GM19035 (cell line): ENCODE data around the gene HK1.
"Not testable (repeated sequence)": the region's sequence is repeated elsewhere in the genome, so short reads cannot be mapped to it uniquely, and the experiment has no call there.

Experiments used
- ATAC-seq: cut with Tn5 transposase; IDR thresholded peaks from one replicate; pipeline ENCODE4 v1.9.1; 2021; ENCODE audit not compliant: unreplicated experiment

HK1 gene

GRCh38 chr10:69326692-69327091 lies 48.4 kb downstream of the HK1 start:
- no peak for ATAC-seq

DNA sequence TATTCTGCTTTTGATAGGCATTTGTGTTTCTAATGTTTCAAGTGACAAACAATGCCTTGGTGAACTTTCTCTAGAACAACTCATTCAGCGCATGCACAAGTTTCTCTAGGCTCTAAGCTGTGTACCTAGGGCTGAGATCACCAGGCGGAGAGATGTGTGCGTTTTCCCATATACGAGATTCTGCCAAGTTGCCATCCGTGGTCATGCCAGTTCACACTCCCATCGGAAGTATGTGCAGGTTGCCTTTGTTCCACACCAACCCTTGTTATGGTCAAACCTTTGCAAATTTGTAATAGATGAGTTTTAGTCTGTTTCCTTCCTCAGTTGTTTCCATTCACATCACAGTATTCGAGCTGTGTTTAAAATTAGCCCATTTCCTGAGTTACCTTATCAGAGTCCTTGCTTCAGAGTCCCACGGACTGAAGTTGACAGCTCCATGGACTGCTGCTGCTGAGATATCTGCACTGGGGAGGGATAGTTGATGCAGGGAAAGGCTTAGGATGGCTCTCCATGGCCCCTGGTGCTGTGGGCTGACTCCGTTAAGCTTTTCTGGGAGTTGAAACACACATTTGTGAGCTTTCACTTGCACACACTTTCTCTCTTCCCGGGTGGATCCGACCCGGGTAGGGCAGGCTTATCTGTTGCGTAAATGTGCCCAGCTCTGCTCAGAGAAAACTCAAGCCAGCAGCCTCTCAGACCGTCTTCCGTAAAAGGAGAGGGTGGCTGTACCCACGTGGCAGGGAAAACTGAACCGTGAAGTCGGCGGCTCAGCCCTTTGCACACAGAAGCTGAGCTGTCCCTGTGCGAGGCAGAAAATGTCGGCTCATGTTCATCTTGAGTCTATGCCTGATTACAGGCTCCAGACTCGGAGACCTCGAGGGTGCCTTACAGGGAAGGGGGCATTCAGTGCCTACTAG lies 49.4 kb downstream of the HK1 start:
- peak; percentile 80 for ATAC-seq

- ATAC-seq, result no peak
Observed at GRCh38 chr10:69328380-69328735, 50.1 kb downstream of the HK1 start.

GRCh38 chr10:69328888-69329287 lies 50.6 kb downstream of the HK1 start:
- not testable (repeated sequence) for ATAC-seq

GRCh38 chr10:69329721-69330178 lies 51.5 kb downstream of the HK1 start:
- ATAC-seq, result no peak

DNA sequence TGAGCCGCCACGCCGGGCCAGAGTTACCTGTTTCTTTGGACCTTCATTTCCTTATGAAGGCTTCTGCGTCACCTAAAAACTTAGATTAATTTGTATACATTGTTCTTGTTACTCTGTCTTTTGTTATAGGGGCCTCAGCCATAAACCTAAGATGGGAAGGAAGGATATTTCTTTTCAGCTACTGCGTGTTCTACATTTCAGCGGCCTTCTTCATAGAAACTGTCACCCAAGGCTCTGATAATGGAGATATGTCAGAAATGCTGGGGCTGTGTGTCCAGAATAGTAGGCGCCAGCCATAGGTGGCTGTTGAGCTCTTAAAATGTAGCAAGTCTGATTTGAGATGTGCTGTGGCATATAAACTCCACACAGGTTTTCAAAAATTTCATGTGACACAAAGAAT lies 52.9 kb downstream of the HK1 start:
- ATAC-seq, result no peak

GRCh38 chr10:69332278-69333010 lies 54.1 kb downstream of the HK1 start:
- ATAC-seq, result no peak

DNA sequence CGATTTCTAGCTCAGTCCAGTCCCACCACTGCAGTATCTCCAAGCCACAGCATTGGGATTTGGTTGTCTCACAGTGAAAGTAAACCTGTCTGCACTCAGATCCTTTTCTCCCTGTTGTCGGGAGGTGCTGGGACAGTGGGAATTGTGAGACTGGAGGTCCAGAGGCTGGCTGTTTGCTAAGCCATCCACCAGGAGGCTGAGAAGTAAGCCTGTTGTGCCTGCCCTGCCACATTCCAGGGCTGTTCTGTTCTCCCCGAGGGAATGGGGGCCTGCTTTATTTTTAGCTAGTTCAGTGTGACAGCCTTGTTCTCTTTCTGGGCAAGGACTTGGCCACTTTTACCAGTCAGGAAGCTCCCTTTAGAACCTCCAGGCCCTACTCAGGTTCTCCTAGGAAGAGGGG lies 54.9 kb downstream of the HK1 start:
- no peak for ATAC-seq

- ATAC-seq, result not testable (repeated sequence)
Observed at GRCh38 chr10:69333865-69334301, 55.6 kb downstream of the HK1 start.

DNA sequence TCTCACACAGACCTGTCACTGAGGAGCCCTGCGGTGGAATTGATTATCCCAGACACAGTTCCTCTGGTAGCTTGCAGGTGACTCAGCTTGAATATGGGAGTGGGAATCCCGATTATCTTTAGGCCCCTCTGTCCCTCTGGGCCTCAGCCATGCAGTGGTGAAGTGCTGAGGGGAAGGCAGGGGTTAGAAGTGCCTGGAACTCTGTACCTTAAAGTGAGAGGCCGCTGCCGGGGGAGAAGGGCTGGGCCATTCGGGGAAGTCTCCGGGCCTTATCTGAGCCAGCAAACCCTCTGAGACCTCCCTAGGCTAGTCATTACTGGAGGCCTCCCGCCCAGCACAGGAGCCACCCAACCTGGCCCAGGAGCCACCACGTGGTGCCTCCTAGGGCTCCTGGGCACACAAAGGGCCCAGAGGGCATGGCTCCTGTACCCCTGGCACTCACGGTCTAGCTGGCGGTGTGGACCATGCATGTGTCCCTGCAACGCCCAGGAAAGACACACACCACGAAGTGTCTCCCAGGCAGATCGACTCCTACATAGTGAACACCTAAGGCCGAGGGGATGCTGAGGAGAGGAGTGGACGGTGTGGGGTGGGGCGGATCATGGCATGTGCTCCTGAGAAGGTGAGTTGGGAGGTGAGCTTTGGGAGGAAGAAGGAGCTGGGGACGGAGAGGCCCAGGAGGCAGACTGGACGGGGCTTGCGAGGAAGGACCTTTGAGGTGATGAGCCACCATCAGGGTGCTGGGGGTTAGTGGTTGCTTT lies 56.2 kb downstream of the HK1 start:
- no peak for ATAC-seq

DNA sequence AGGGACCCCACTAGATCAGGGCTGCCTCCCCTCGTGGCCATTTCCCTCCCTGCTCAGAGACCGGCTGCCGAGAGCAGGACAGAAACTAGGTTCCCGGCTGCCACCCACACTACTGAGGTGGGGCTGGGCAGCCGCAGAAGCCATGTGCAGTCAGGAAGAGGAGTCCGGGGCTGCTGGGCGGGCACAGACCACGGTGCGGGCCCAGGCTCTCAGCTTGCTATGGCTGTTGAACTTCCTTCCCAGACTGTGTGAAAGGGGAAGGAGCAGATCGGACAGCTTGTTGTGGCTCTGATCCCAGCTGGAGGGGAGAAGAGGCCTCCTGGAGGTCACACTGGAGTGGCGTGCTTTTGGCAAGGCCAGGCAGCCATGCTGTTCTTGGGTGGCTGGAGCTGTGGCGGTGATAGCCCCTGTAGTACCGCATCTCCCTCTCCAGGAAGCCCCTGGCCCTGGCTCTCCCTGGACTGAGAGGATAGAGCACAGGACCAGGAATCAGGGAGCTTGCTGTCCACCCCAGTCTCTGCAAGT lies 56.8 kb downstream of the HK1 start:
- ATAC-seq, result no peak

DNA sequence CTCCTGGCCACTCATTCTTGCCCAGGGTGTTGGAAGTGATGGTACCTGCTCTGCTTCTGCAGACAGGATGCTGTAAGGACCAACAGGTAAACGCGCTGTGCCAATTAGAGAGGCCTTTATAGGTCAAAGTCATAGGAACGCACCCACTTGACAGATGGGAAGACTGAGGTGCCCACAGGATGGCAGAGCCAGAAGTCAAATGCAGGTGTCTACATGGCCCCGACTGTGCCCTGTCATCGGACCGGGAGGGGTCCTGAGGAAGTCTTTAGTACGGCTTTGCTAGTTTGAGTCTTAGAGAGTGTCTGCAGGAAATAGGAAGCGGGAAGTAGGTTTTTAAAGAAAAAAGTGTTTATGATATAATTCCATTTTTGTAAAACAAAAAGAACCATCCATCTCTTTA lies 57.3 kb downstream of the HK1 start:
- no peak for ATAC-seq

- ATAC-seq, result no peak
Observed at GRCh38 chr10:69336952-69337295, 58.6 kb downstream of the HK1 start.

DNA sequence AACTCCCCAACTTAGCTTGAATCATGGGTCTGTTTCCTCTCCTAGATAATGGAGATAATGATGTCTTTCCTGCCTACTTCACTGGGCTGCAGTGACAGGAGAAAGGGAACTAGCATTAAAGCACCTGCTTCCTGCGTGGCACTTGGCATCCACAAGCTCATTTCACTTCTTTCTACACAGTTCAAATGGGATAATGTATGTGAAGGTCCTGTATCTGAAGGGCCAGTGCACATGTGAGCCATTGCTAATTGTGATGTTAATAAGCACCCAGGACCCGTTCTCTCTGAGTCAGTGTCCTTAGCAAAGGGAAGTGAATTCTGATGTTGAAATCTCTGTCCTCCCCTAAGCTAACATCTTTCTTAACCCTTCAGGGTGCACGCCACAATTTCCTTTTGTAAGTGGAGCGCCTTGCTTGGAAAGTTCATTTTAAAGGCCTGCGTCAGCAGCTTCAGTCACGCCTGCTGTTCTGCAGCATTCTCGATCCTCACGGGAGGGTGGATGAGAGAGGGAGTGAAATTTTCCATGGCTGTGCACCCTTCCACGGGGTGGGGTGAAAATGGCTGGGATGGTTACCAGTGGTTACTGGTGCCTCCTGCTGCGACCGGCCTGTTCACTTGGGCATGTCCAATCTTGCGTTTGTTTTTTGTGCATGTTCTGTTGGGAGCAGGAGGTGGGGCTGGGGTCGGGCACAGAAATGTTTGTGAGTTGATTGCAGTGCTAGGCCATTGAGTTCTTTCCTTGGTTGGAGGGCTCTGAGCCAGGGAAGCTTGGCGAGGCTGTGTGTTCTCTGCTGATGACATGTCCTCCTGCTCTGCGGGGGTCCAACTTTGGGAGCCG lies 59.2 kb downstream of the HK1 start:
- no peak for ATAC-seq

- ATAC-seq, result no peak
Observed at GRCh38 chr10:69338133-69338456, 59.8 kb downstream of the HK1 start.

GRCh38 chr10:69338547-69339450 lies 60.5 kb downstream of the HK1 start:
- no peak for ATAC-seq

GRCh38 chr10:69340695-69341094 lies 62.4 kb downstream of the HK1 start:
- no peak for ATAC-seq

DNA sequence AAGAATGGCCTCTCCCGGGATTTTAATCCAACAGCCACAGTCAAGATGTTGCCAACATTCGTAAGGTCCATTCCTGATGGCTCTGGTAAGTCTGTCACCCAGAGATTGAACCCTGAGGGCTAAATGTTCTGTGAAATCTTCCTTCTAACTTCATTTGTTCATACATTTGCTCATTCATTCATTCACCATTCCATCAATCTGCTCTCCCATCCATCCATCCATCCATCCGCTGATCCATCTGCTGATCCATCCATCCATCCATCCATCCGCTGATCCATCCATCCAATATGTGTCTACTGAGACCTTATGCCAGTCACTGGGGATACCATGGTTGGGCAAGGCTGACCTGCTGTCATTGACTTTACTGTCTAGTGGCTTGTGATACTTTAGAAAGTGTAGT lies 65.6 kb downstream of the HK1 start:
- no peak for ATAC-seq

DNA sequence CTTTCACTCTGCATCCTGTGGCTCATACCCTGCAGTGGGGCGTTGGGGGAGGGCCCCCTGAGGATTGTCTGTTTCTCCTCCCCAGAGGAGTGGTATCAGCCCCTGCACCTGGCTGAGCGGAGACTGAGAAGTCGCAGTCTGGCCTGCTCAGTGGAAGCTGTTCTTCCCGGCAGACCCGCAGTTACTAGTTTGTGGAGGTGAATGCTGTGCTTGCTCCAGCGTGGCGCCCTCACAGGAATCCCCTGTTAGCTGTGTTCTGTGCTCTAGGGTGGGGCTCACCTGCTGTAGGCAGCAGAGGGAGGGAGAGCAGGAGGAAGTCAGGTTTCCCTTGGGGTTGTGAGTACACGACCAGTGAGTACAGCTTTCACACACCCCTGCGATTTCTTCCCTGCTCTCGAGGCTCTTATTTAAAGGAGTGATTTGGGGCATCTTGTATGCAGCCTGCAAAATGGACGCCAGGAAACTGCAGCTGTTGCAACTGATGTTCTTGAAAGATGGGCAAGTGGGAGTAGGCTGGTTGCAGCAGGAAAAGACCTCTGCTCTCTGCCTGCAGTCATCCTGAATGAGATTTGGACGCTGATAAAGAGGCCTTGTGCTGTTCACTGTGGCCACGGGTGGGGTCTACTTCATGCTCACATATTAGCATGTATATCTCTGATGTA lies 66.4 kb downstream of the HK1 start:
- ATAC-seq, result no peak
